Naive thymus-derived CD8-positive, alpha-beta T cell (primary cell): ENCODE measurements around the gene IRS1. TPM values are rescaled to one million over a fixed set of nuclear protein-coding genes. Genes with fewer than 3 reads are reported as not detected.

ENCODE experiments used
- ATAC-seq, 2 donors: fragments of 150-1000 bp; cut with Tn5 transposase in 1 of 2; sonication (Bioruptor Pico), chemical (Tn5 transposase) in 1 of 2; 1 replicate in 1 of 2; 2 replicates in 1 of 2; pipeline ENCODE4 v1.10.0; 2021; ENCODE audit warnings: mild to moderate bottlenecking in 2 of 2, moderate library complexity in 2 of 2
- POLR2A ChIA-PET: fragments of 350-600 bp; sonication (Branson Sonifier 250); formaldehyde crosslinking; loops from one replicate; lab custom pipeline; 2021; ENCODE audit warnings: antibody characterized with exemption; lab: Charles Lee
- DNase-seq, 10 donors: peaks; one replicate each; pipeline versions ENCODE4 v3.0.0 to v3.0.0-alpha.2; 2020 to 2022
- H3K27ac Mint-ChIP-seq, 10 donors: one replicate each; pipeline ENCODE4 v1.8.0; 2020 to 2022; ENCODE audit warnings: mild to moderate bottlenecking in 10 of 10, mixed read lengths in 10 of 10, moderate library complexity in 4 of 10, inconsistent platforms in 1 of 10
- H3K27me3 Mint-ChIP-seq, 5 donors: one replicate each; pipeline ENCODE4 v1.8.0; 2021 to 2022; ENCODE audit warnings: mixed read lengths in 5 of 5
- H3K36me3 Mint-ChIP-seq, 3 donors: one replicate each; pipeline ENCODE4 v1.8.0; 2020 to 2022; ENCODE audit warnings: mixed read lengths in 3 of 3, mild to moderate bottlenecking in 2 of 3, inconsistent platforms in 1 of 3
- H3K4me1 Mint-ChIP-seq, 4 donors: one replicate each; pipeline ENCODE4 v1.8.0; 2021 to 2022; ENCODE audit warnings: mixed read lengths in 4 of 4
- H3K4me3 Mint-ChIP-seq, 10 donors: one replicate each; pipeline ENCODE4 v1.8.0; 2020 to 2022; ENCODE audit warnings: mild to moderate bottlenecking in 10 of 10, mixed read lengths in 10 of 10, moderate library complexity in 6 of 10, inconsistent platforms in 1 of 10
- H3K9me3 Mint-ChIP-seq, 9 donors: one replicate each; pipeline ENCODE4 v1.8.0; 2020 to 2022; ENCODE audit warnings: mixed read lengths in 9 of 9, mild to moderate bottlenecking in 3 of 9, inconsistent platforms in 1 of 9, moderate library complexity in 1 of 9
- polyA plus RNA-seq, 3 donors: library from polyadenylated mRNA; unstranded; fragments of 300-500 nt; fragmentation: Illumina TruSeq; gene quantifications; one replicate each; pipeline ENCODE4 v1.2.3, GENCODE V29; 2021
- total RNA-seq, 8 experiments: library from RNA in 2 of 8; stranded (reverse) in 2 of 8; gene quantifications; one replicate each; pipeline ENCODE4 v1.2.3 and lab custom pipeline; 2021 to 2026

Gene IRS1
- total and polyA plus RNA-seq, 5 experiments from 2014 or later = 0.51 to 14.0 (median 0.84) TPM

GRCh38 chr2:226796012-226796839 is 3.4 kb downstream of the IRS1 start:
- H3K27ac Mint-ChIP-seq = peak overlapping the region in 2 of 10 donors; percentile 38 to 56
- H3K9me3 Mint-ChIP-seq = no peaks in the 10 kb centered on the region
- ATAC-seq (no peak), DNase-seq (peak in 1 of 10 donors; percentile 5)
- H3K4me3 Mint-ChIP-seq = peak overlapping the region in 8 of 10 donors; percentile 7 to 66 (median 38)
- H3K36me3 Mint-ChIP-seq = no peaks in the 10 kb centered on the region
- H3K27me3 Mint-ChIP-seq = no peaks in the 10 kb centered on the region
- peaks cover 11 to 61% (median 58%) of the 10 kb centered on the region in 4 donors for H3K4me1 Mint-ChIP-seq
- POLR2A ChIA-PET = no interaction called here

DNA sequence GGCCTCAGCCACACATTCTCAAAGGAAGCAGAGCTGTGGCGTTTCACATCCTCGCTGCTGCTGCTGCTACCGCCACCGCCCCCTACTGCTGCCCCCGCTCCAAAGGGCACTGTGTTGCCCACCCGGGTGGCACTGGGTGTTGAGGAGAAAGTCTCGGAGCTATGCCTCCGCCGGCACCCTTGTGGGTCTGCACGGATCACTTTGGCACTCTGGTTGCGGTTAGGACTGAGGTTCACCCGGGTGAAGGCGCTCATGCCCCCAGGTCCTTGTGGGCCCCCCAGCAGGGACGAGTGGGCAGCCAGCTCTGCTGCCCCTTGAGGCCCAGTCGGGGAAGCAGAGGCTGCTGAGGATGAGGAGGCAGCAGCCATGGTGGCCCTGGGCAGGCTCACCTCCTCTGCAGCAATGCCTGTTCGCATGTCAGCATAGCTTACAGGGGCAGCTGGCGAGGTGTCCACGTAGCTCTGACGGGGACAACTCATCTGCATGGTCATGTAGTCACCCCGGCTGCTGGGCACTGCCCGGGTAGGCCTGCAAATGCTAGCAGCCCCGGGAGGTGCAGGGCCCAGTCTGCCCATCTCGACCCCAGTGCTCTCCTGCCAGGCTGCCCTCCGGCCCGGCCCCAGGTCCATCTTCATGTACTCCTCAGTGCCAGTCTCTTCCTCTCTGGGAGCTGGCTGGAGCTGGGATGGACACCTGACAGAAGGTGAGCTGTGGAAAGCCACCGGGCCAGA is 4.2 kb downstream of the IRS1 start:
- peaks cover 14 to 61% (median 57%) of the 10 kb centered on the region in 4 donors for H3K4me1 Mint-ChIP-seq
- no peak for ATAC-seq
- H3K4me3 Mint-ChIP-seq = peak overlapping the region in 2 of 10 donors; percentile 7 to 55
- no peaks in the 10 kb centered on the region for H3K27me3 Mint-ChIP-seq
- POLR2A ChIA-PET = no interaction called here
- H3K36me3 Mint-ChIP-seq = no peaks in the 10 kb centered on the region
- no peak for DNase-seq
- H3K9me3 Mint-ChIP-seq = no peaks in the 10 kb centered on the region
- peak overlapping the region in 3 of 10 donors; percentile 18 to 98 (median 33) for H3K27ac Mint-ChIP-seq

DNA sequence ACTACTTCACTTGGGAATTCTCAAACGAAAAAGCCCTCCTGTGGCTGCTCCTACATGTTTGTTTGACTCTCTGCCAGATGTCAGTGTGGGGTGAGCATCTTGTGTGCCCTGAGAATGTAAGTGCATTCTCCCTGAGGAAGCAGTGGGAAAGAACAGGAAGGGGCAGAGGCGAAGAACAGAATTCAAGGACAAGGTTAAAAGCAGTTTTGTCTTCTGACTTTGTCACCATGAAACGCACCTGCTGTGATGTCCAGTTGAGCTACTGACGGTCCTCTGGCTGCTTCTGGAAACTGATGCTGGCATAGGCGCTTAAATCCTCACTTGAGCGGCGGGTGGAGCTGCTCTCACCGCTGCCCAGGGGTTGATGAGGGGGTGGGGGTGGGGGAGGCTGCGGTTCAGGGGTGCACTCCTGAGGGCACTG is 4.9 kb downstream of the IRS1 start:
- Mint-ChIP-seq H3K27ac (peak overlapping the region in 4 of 10 donors; percentile 25 to 98 (median 42)), H3K36me3 (no peaks in the 10 kb centered on the region), H3K4me3 (peak overlapping the region in 3 of 10 donors; percentile 7 to 50 (median 29)), H3K4me1 (peaks cover 14 to 63% (median 56%) of the 10 kb centered on the region in 4 donors), H3K27me3 (no peaks in the 10 kb centered on the region), H3K9me3 (no peaks in the 10 kb centered on the region)
- POLR2A ChIA-PET = no interaction called here
- DNase-seq = no peak
- ATAC-seq = no peak

- Mint-ChIP-seq H3K36me3 (no peaks in the 10 kb centered on the region), H3K9me3 (no peaks in the 10 kb centered on the region), H3K4me1 (peaks cover 14 to 65% (median 58%) of the 10 kb centered on the region in 4 donors), H3K27me3 (no peaks in the 10 kb centered on the region), H3K4me3 (peak overlapping the region in 5 of 10 donors; percentile 16 to 50 (median 20)), H3K27ac (peak overlapping the region in 8 of 10 donors; percentile 8 to 98 (median 30))
- ATAC-seq (no peak), DNase-seq (no peak)
- POLR2A ChIA-PET = no interaction called here
Measured at GRCh38 chr2:226794196-226794661, 5.4 kb downstream of the IRS1 start.

- Mint-ChIP-seq H3K4me1 (peaks cover 14 to 71% (median 59%) of the 10 kb centered on the region in 4 donors), H3K9me3 (no peaks in the 10 kb centered on the region), H3K4me3 (peak overlapping the region in 4 of 10 donors; percentile 20 to 54 (median 36)), H3K27me3 (no peaks in the 10 kb centered on the region), H3K36me3 (no peaks in the 10 kb centered on the region), H3K27ac (peak overlapping the region in 3 of 10 donors; percentile 25 to 98 (median 31))
- ATAC-seq (no peak), DNase-seq (no peak)
- POLR2A ChIA-PET = no interaction called here
Measured at GRCh38 chr2:226793646-226794045, 6.0 kb downstream of the IRS1 start.

- Mint-ChIP-seq H3K4me3 (peak overlapping the region; percentile 68 to 99 (median 81)), H3K27me3 (no peaks in the 10 kb centered on the region), H3K27ac (peak overlapping the region; percentile 69 to 100 (median 98)), H3K4me1 (peaks cover 14 to 72% (median 53%) of the 10 kb centered on the region in 4 donors), H3K36me3 (no peaks in the 10 kb centered on the region), H3K9me3 (no peaks in the 10 kb centered on the region)
- DNase-seq (peak in 1 of 10 donors; percentile 17), ATAC-seq (no peak)
- POLR2A ChIA-PET = interaction anchor here (0.8 to 4.8 kb wide), 4 partner anchors 7 to 43 kb away, joined by 3 to 28 read pairs (median 24); partner anchors contain the start of genes IRS1 and RHBDD1
Measured at GRCh38 chr2:226792155-226792881, 7.3 kb downstream of the IRS1 start.

- H3K4me1 Mint-ChIP-seq = peaks cover 17 to 75% (median 48%) of the 10 kb centered on the region in 4 donors
- POLR2A ChIA-PET = interaction anchor here (0.6 to 4.8 kb wide), 5 partner anchors 8 to 193 kb away, joined by 3 to 28 read pairs (median 21); partner anchors contain the start of genes IRS1 and RHBDD1
Measured at GRCh38 chr2:226791487-226792081, 8.0 kb downstream of the IRS1 start.

GRCh38 chr2:226791056-226791486 is 8.5 kb downstream of the IRS1 start:
- POLR2A ChIA-PET = interaction anchor here (0.6 to 4.8 kb wide), 5 partner anchors 8 to 193 kb away, joined by 3 to 28 read pairs (median 21); partner anchors contain the start of genes IRS1 and RHBDD1
- ATAC-seq (peak; percentile 73 to 76), DNase-seq (peak in 5 of 10 donors; percentile 69 to 93 (median 74))
- H3K27ac Mint-ChIP-seq = peak overlapping the region; percentile 96 to 100 (median 99)
- peaks cover 0 to 2% (median 0%) of the 10 kb centered on the region in 9 donors for H3K9me3 Mint-ChIP-seq
- peaks cover 15 to 75% (median 42%) of the 10 kb centered on the region in 4 donors for H3K4me1 Mint-ChIP-seq
- H3K4me3 Mint-ChIP-seq = peak overlapping the region; percentile 90 to 99 (median 96)
- H3K27me3 Mint-ChIP-seq = no peaks in the 10 kb centered on the region
- H3K36me3 Mint-ChIP-seq = no peaks in the 10 kb centered on the region

More at GRCh38 chr2:226791487-226792081, 8.0 kb downstream of the IRS1 start:
- Mint-ChIP-seq H3K4me3 (peak overlapping the region; percentile 90 to 99 (median 96)), H3K36me3 (no peaks in the 10 kb centered on the region), H3K27ac (peak overlapping the region; percentile 96 to 100 (median 99)), H3K27me3 (no peaks in the 10 kb centered on the region), H3K9me3 (peaks cover 0 to 2% (median 0%) of the 10 kb centered on the region in 9 donors)
- ATAC-seq (peak; percentile 91 to 93), DNase-seq (peak in 9 of 10 donors; percentile 87 to 95 (median 93))

DNA sequence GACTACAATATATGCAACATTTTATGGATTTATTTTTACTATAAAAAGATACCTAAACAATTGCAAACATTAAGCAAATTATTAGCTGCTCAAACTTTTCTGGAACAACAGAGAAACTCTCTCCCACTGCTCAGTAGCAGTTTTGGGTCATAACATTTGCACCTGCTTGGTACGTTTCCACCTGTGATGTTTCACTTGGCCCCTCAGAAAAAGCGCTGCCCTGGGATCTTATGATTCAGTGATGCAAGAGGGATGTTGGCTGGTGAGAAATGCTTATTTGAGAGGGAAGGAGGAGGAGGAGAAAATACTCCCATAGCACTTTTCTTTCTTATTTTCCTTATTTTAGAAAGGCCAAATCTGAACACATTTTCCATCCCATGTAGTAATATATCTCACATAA is 9.2 kb downstream of the IRS1 start:
- Mint-ChIP-seq H3K4me3 (peak overlapping the region; percentile 90 to 99 (median 96)), H3K4me1 (peaks cover 15 to 74% (median 40%) of the 10 kb centered on the region in 4 donors), H3K27ac (peak overlapping the region; percentile 96 to 100 (median 99)), H3K9me3 (peaks cover 0 to 2% (median 0%) of the 10 kb centered on the region in 9 donors), H3K27me3 (no peaks in the 10 kb centered on the region), H3K36me3 (no peaks in the 10 kb centered on the region)
- POLR2A ChIA-PET = interaction anchor here (0.7 to 4.8 kb wide), 4 partner anchors 8 to 45 kb away, joined by 4 to 28 read pairs (median 24); partner anchors contain the start of genes IRS1 and RHBDD1
- DNase-seq = no peak
- no peak for ATAC-seq

- POLR2A ChIA-PET = interaction anchor here (0.7 to 4.8 kb wide), 5 partner anchors 8 to 45 kb away, joined by 3 to 28 read pairs (median 21); partner anchors contain the start of genes IRS1 and RHBDD1
- ATAC-seq = no peak
- DNase-seq = no peak
- Mint-ChIP-seq H3K27ac (peak overlapping the region in 8 of 10 donors; percentile 28 to 100 (median 98)), H3K9me3 (peaks cover 0 to 2% (median 0%) of the 10 kb centered on the region in 9 donors), H3K4me1 (peaks cover 15 to 74% (median 40%) of the 10 kb centered on the region in 4 donors), H3K4me3 (peak overlapping the region in 9 of 10 donors; percentile 34 to 99 (median 96)), H3K36me3 (no peaks in the 10 kb centered on the region), H3K27me3 (no peaks in the 10 kb centered on the region)
Measured at GRCh38 chr2:226790011-226790410, 9.6 kb downstream of the IRS1 start.
